Measurements from ENCODE around the gene VSTM4.

Gene VSTM4

DNA sequence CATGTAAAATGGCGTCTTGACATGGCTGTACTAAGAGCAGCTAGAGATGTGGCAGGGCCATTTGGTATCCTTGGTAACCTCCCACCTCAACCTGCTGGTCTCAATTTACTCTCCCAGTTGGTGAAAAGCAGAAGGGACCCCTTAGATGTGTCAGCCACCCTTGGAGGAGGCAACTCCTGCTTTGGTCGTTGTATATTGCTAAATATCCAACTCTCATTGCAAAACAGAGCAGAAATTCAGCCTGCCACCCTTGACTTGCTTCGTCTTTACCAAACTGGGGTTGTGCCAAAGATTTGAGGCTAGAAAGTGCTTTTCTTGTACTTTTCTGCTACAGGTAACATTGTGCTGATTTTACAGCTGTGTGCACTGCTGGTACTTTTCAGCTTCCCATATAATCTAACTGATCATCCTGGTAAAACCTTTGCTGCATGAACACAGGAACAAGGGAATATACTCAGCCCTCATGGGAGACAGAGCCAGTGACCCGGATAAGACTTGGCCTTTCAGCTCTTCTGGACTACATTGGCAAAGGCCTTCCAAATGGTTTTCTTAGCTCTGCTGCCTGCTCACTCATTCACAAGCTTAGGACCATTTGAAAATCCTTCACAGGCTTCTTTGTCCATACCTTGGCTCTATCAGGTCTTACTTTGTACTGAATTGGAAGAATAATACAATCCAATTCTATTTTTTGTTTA is 2.2 kb upstream of the VSTM4 start:
- DNase-seq (ENCODE audit: low read depth in 2 of 2) = no peak

DNA sequence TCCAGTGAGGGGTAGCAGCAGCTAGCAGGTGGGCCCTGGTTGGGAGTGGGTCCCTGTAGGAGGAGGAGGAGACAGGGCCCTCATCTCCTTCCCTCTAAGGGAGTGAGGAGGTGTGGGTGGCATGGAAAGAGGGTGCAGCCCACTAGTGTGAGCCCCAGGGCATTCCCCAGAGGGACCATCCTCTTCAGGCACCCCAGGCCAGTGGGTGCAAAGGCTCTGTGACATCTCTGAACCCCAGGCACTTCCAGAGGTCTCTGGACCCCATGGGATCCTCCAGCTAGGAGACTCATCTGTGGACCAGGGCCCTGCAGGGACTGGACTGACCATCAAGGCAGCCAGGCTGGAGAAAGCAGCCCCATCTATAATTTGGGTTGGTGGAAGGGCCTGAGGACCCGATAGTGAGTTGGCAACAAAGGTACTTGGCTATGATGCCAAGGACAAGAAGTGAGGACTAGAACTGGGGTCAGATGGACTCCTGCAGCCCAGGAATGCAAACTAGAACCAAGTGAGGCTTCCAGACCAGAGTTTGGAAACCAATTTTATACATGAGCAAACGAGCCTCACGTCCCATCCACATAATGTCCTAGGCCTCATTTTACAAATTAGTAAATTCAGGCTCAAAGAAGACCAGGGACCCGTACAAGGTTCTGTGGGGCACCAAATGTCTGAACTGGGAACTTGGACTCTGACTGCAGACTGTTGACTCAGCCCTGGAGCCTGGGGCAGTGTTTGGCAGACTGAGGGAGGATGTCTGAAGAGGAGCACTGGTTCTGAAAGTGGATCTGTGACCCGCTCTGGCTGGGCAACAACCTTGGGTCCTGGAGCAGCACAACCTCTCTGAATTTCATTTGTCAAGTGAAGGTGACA is 1.4 kb upstream of the VSTM4 start:
- DNase-seq (ENCODE audit: low read depth in 2 of 2) = no peak

DNA sequence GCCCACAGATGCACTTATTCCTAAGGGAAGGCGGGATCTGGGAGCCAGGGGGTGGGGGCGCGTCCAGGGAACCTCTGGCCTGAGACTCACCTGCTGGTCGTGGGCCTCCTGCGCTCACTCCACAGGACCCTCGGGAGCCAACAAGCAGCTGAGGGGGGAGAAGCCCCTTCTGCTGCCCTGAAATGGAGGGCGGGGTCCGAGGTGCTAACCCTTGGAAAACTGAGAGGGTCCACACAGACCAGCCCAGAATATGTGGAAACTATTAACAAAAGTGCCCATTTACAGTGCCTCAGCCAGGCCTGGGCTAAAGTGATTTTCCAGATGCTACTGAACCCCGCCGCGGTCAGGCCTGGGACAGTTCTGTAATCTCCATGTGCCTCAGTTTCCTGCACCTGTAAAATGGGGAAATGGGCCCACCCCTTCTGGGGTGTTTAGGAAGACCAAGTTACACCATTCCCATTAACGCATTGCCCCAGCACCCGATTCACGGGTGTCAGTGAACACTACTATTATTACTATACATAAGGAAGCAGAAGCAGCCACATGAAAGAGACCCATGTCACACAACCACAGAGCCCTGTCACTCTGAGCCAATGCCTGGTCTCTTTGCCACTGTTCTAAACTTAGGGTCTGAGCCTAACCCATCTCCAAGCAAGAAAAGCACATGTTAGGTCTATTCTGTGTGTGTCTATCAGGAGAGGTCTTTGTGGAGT is 630 bp upstream of the VSTM4 start:
- DNase-seq (ENCODE audit: low read depth in 2 of 2) = no peak

DNA sequence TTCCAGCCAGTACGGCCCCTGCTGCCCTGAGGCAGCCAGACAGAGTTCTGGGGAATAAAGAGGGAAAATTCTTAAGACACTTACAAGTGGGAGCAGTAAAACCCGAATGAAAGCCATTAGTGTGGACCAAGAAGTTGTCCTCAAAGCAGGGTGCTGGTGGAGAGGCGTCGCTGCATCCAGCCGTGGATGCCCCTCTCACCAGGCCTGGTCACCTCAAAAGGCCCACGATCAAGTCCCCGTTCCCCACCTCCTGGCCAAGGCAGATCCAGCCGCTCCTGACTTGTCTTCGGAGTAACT is 656 bp downstream of the VSTM4 start:
- DNase-seq (ENCODE audit: low read depth in 2 of 2) = no peak

DNA sequence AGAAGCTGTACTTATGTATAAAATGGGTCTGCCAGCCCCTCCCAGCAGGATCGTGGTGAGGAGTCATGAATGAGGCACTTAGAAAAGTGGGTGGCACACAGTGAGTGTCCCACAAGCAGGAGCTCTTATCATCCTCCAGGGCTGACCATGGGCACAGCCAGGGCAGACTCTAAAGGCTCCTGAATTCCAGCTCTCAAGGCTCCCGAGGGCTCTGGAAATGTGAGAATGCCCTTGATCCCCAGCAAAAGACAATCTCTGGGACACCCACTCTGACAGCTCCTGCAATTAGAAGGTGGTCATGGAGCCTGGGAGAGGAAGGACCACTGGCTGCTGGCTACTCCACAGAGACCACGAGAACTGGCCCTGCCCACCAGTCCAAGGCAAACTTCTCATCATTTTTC is 1.6 kb downstream of the VSTM4 start:
- no peak for DNase-seq (ENCODE audit: low read depth in 2 of 2)

DNA sequence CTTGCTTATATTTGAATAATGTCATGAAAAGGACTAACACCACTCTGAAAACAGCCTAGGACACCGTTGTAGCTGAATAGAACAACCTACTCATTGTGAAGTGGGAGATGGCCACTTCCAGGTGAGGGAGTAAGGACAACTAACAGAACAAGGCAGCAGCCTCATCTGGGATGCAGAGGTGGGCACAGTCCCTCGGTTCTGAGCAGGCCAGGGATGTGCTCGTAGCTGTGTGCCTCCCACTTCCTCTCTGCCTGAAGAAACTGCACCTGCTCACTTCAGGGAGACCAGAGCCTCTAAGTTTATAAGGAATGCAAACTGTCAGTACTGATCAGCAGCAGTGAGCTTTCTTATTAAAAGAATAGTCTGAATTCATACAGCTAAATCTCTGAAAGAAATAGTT is 2.5 kb downstream of the VSTM4 start:
- DNase-seq (ENCODE audit: low read depth in 2 of 2) = no peak

DNA sequence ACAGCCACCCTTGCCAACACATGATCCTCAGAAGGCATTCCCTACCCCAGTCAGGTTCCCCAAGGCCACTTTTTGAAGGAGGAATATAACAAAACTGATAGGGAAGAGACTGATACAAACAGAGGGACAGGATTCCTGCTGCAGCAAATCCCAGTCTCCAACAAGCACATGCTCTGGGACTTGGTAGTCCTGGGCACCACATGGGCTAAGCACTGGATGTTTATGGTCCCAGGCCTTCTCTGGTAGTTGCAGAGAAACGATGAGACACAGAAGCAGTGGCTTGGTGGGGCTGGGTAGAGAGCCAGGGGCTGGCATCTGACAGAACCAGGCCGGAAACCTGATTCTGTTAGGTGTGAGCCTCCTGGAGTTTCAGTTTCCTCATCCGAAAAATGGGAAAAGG is 3.2 kb downstream of the VSTM4 start:
- no peak for DNase-seq (ENCODE audit: low read depth in 2 of 2)

DNA sequence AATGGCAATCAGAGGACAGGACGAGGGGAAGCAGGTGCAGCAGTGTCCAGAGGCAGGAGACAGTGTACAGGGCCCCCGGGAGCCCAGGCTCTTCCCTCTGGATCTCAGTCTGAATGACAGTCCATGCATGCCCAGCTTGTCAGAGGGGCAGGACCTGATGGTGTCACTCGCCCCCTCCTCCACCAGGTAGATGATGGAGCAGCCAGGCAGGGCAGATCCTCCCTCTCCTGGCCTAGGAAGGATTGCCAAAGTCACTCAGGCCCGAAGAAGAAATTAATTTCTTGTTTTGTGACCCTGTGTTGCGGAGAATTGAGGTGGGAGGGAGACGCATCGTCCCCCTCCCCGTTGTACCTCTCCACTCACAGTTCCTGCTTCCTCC is 4.0 kb downstream of the VSTM4 start:
- DNase-seq (ENCODE audit: low read depth in 2 of 2) = no peak

DNA sequence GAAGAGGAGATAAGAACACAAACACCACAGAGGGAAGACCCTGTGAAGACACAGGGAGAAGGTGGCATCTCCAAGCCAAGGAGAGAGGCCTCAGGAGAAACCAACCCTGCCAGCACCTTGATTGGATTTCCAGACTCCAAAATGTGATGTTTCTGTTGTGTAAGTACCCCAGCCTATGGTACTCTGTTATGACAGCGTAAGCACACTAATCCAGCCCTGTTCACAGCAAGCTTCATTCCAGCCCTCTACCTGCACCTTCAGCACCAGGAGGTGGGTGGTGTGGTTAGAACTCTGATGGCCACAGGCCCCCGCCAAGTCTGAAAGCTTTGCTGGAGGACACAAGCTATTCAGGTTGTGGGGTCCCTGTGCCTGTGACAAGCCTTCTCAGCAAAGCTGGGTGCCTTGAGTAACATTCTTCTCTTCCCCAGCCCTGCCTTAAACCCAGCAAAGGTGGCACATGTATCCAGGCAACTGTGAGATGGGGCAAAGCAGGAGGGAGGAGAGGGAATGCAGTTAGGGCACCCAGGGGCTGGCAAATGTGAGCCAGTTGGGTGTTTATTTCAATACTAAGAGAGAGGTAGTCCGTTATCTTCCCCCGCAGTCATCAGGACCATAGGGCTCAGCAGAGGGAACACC is 4.5 kb downstream of the VSTM4 start:
- DNase-seq (ENCODE audit: low read depth in 2 of 2) = no peak

DNA sequence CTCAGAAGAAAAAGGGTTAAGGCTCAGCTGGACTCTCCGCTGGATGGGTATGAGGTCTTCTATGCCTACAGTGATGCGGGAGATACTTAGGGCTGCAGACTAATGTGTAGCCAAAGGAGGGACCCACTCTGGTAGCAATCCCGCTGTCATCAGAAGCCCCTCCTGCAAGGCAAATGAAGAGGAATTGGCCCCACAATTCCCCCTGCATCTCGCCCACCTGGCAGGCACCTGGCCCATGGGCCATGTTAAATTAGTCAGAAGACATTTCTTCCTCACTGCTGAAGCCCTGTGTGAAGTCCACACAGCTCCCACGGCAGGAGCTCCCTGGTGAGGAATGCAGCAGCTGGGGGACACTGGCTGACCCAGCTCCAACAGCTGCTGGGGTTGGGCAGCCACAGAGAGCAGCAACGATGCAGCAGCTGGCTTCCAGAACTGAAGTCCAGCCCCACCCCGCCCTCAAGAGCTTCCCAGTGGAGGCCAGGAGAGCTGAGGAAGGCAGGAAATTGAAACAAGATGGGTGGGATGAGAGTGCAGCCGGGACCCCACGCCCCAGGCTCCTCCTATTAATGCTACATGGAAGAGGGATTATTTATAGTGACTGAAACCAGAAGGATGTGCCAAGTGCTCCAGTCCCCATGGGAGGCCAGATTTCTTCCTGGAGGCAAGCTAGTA is 5.5 kb downstream of the VSTM4 start:
- DNase-seq (ENCODE audit: low read depth in 2 of 2) = no peak

DNA sequence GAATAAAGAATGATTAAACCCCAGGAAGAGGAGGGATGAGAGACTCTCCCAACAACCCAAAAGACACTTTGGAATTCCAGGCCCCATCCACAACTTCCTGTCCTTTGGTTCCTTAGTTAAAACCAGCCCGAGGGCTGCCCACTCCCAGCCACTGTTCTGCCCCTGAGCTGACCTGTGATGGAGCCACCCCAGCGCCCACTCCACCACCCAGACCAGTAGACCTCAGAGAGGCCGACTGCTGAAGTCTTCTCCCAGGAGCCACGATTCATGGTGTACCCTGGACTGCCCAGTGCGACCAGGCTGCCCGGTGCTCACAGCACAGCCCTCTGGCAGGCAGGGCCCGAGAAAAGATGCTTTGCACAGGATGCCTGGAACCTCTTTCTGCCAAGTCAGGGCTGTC is 6.7 kb downstream of the VSTM4 start:
- DNase-seq (ENCODE audit: low read depth in 2 of 2) = no peak

DNA sequence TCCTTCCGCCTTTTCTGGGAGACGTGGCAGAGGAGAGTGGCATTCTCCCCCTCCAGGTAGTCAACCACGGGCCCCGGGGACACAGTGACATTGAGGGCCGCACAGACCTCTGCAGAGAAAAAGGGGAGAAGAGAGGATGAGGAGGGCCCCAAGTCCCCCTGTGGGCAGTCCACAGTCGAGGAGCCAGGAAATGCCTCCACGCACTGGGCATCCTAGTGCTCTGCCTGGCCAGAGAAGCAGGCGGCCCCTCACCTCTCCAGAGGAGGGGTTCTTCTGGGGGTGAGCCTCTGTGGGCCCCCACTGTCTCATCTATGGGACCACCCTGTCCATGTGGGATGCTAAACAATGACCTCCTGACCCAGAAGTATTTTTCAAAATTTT is 7.4 kb downstream of the VSTM4 start:
- no peak for DNase-seq (ENCODE audit: low read depth in 2 of 2)

DNA sequence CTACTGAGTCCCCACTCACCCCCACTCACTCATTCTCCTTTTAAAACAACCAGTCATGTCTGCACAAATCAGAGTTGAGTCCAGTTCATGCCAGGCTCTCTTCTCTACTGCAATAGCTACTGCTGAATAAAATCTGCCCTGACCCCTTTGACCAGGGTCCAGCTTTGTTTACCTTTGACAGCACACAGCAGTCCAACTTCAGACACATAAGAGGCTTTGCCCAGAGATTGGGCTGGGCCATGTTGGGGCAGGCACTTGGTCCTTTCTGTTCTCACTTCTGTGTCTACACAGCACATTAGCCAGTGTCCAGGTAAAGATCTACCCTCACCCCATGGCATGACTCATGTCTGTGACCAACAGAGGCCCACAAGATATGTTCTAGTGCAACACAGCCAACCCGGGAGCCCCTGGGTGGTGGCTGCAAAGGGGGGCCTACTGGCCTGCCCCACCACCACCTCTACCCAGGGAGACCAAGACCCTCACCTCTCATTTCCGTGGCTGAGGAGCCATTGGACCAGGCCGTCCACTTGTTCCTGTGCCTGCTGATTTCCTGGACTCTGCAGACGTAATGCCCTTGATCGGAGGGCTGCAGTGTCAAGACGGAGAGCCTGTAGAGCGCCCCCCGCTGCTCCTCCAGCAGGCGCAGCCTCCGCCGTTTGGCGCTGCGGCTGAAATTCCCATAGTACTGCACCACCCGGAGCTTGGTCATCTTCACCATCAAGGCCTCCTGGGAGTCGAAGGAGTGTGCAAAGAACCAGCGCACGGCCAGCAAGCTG is 8.0 kb downstream of the VSTM4 start:
- DNase-seq (ENCODE audit: low read depth in 2 of 2) = no peak

DNA sequence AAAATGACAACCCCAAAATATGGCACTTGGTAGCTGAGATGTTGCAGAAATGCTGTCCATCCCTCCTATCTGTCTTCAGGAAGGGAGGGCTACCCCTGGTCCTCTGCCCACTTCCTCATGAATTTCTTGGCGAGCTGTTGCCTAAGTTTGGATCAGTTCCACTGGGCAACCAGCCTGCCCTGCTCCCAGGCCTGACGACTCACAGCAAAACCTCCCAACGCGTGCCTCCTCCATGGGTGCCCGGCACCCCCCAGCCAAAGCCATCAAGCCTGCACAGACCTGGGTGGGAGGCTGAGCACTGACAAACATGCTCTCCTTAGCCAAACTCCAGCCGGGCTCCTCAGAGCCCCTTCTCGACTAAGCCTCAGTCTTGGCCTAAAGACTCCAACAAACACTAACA is 8.9 kb downstream of the VSTM4 start:
- DNase-seq (ENCODE audit: low read depth in 2 of 2) = no peak

DNA sequence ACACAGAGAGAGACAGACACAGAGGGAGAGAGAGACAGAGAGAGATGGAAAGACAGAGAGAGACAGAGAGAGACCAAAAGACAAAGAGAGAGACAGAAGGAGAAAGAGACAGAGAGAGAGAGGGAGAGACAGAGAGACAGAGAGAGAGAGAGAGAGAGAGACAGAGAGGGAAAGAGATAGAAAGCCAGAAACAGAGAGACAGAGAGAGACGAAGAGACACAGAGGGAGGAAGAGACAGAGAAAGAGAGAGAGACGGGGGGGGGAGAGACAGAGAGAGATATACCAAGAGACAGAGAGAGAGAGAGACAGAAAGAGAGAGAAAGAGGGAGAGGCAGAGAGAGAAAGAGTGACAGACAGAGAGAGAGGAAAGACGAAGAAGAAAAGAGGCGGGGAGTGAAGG is 10.2 kb downstream of the VSTM4 start:
- no peak for DNase-seq (ENCODE audit: low read depth in 2 of 2)

DNA sequence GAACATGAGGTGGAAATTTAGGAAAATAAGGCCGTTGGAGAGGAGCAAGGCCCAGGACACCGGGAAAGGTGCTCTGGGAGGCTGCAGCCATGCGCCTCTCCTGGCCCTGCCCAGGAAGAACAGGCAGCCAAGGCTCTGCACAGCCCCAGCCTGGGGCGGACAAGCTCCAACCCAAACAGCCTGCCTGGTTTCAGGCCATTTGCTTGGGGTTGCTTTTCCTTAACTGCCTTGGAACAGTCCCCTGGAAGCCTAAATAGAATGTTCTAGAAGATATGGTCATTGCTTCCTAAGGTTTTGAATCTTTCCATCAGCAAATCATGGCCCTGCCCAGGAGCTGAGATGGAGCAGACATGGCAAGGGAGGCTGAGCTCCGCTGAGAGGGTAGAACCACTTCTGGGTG is 11.0 kb downstream of the VSTM4 start:
- no peak for DNase-seq (ENCODE audit: low read depth in 2 of 2)

DNA sequence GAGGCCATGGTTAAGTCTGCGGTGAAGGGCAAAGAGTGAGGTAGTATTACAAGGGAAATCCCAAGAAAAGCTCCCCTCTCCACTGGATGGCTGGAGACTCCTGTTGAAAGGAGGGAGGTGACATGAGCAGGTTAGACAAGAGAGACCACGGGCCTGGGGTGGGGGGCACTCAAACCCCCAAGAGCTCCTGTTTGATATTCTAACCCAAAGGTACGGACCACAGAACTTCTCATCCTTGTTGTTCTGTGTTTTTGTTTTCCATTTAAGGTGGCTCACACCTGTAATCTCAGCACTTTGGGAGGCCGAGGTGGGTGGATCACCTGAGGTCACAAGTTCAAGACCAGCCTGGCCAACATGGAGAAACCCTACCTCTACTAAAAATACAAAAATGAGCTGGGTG is 11.6 kb downstream of the VSTM4 start:
- DNase-seq (ENCODE audit: low read depth in 2 of 2) = no peak

DNA sequence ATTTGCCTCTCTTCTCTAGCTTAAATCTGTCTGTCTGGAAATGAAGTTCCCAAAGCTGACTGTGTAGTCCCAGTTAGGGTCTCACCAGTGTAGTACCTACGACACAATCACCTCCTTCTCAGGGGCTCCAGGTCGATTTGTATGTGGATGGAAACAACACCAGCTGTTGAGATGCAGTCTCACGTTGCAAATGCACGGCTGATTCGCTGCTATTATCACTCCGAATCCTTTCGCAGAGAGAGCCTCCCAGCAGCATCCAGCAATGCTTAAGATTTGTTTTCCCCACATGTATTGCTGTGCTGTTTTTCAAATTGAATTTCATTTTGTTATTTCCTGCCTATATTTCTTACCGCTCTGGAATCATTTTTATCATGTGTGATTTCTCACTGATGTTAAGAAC is 16.3 kb downstream of the VSTM4 start:
- DNase-seq (ENCODE audit: low read depth in 2 of 2) = no peak

DNA sequence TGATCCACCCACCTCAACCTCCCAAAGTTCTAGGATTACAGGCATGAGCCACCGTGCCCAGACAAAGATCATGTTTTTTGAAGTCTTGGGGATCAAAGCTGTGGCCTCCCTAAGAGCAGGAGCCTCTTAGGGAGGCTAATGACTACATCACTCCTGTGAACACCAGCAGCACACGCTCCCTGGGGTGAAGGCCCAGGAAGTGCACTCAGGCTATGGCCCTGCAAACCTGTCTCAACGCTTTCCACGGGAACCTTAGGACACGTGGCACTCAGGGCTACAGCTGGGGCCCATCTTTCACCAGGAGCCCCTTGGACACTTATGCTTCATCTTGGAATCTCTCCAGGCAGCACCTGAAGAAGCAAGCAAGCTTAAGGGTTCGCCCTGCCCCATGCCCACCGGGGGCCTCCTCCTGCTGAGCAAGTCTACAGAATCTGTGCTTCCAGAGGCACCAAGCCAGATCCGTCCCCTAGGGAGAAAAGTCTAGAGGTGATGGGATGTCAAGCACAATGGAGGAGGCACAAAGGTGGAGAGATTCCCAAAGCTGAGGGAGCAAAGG is 18.4 kb downstream of the VSTM4 start:
- DNase-seq (ENCODE audit: low read depth in 2 of 2) = no peak

DNA sequence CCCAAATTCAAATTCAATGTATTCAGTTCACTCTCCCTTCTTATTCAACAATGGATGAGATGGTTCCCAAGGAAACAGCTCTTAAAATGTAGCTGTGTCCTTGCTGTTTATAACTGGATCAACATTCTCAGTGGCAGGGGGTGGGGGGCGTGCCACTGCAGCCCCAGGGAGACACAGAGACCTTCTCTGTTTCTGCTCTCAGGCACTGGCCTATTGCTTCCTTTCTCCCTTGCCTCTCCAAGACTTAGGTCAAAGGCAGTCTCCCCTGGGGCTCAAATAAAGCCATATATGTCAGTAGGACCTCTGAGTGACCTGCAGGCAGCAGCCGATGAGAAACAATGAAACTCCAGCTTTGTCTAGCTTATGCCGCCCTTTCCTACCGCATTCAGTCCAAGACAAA is 20.7 kb downstream of the VSTM4 start:
- no peak for DNase-seq (ENCODE audit: low read depth in 2 of 2)

DNA sequence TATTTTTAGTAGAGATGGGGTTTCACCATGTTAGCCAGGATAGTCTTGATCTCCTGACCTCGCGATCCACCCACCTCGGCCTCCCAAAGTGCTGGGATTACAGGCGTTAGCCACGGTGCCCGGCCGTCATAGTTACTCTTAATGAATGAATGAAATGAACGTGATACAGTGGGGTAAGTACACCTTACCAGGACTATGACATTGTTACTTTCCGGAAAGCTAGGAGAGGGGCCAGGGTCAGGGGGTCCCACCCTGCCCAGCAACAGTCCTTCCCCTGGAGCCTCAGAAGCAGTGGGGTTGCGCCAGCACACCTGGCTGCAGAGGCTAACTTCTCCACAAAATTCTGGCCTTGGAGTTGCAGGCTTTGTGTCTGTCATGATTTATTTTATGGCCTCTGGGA is 21.4 kb downstream of the VSTM4 start:
- no peak for DNase-seq (ENCODE audit: low read depth in 2 of 2)

All from stimulated activated CD4-positive, alpha-beta T cell treated with anti-CD3 and anti-CD28 coated beads, Interleukin-1b, Interleukin-23, amount 100 ng/mL, for 1 hour (primary cell).